Eye (tissue), 1 donor: ENCODE measurements around the gene BRD1.
"Not testable (repeated sequence)": the region's sequence is repeated elsewhere in the genome, so short reads cannot be mapped to it uniquely, and the experiment has no call there.

Source experiments
- DNase-seq: peaks from one replicate; pipeline ENCODE4 v3.0.0-alpha.2; 2015

BRD1 gene

GRCh38 chr22:49781886-49782285, 45.8 kb downstream of the BRD1 start:
- not testable (repeated sequence) for DNase-seq

GRCh38 chr22:49781289-49781782, 46.3 kb downstream of the BRD1 start:
- no peak for DNase-seq

GRCh38 chr22:49780698-49781288, 46.9 kb downstream of the BRD1 start:
- DNase-seq: no peak

GRCh38 chr22:49779853-49780697, 47.6 kb downstream of the BRD1 start:
- no peak for DNase-seq

- DNase-seq: no peak
These were observed 48.5 kb downstream of the BRD1 start for GRCh38 chr22:49779211-49779610.

GRCh38 chr22:49777569-49778249, 50.0 kb downstream of the BRD1 start:
- no peak for DNase-seq

- no peak for DNase-seq
These were observed 50.8 kb downstream of the BRD1 start for GRCh38 chr22:49776891-49777290.

GRCh38 chr22:49775867-49776511, 51.7 kb downstream of the BRD1 start:
- DNase-seq: no peak

GRCh38 chr22:49775191-49775866, 52.3 kb downstream of the BRD1 start:
- DNase-seq: no peak

- DNase-seq: no peak
These were observed 53.0 kb downstream of the BRD1 start for GRCh38 chr22:49774499-49775151.

- no peak for DNase-seq
These were observed 53.6 kb downstream of the BRD1 start for GRCh38 chr22:49774046-49774445.

- DNase-seq: no peak
These were observed 54.1 kb downstream of the BRD1 start for GRCh38 chr22:49773531-49773930.

GRCh38 chr22:49772692-49773091, 55.0 kb downstream of the BRD1 start:
- no peak for DNase-seq

GRCh38 chr22:49771266-49772065, 56.2 kb downstream of the BRD1 start:
- DNase-seq: no peak

GRCh38 chr22:49770547-49771265, 57.0 kb downstream of the BRD1 start:
- DNase-seq: no peak

GRCh38 chr22:49769691-49770546, 57.8 kb downstream of the BRD1 start:
- no peak for DNase-seq

GRCh38 chr22:49768951-49769690, 58.6 kb downstream of the BRD1 start:
- DNase-seq: peak; percentile 33

GRCh38 chr22:49768077-49768910, 59.4 kb downstream of the BRD1 start:
- DNase-seq: no peak
